Endometrial microvascular endothelial cells (primary cell): Measurements from ENCODE around the gene NUP42. TPM values are rescaled to one million over a fixed set of nuclear protein-coding genes. Genes with fewer than 3 reads are reported as not detected.
"Not testable (repeated sequence)": the region's sequence is repeated elsewhere in the genome, so short reads cannot be mapped to it uniquely, and the experiment has no call there.

Source experiments
- in situ Hi-C: cut with HindIII; loops from 2 replicates; pipeline ENCODE4 v1.10.0; 2017; ENCODE audit warnings: low sequenced_read_pairs, low pct_unique_long_range_greater_than_20kb; ENCODE audit errors: inconsistent ontology term
- total RNA-seq: library from RNA; depleted of rRNA; stranded (reverse); fragments of >200 nt; gene quantifications from one replicate; pipeline ENCODE4 v1.2.3, GENCODE V29; 2015; ENCODE audit errors: inconsistent ontology term

NUP42 gene, protein sequence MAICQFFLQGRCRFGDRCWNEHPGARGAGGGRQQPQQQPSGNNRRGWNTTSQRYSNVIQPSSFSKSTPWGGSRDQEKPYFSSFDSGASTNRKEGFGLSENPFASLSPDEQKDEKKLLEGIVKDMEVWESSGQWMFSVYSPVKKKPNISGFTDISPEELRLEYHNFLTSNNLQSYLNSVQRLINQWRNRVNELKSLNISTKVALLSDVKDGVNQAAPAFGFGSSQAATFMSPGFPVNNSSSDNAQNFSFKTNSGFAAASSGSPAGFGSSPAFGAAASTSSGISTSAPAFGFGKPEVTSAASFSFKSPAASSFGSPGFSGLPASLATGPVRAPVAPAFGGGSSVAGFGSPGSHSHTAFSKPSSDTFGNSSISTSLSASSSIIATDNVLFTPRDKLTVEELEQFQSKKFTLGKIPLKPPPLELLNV
- 48.2 TPM for total RNA-seq

DNA sequence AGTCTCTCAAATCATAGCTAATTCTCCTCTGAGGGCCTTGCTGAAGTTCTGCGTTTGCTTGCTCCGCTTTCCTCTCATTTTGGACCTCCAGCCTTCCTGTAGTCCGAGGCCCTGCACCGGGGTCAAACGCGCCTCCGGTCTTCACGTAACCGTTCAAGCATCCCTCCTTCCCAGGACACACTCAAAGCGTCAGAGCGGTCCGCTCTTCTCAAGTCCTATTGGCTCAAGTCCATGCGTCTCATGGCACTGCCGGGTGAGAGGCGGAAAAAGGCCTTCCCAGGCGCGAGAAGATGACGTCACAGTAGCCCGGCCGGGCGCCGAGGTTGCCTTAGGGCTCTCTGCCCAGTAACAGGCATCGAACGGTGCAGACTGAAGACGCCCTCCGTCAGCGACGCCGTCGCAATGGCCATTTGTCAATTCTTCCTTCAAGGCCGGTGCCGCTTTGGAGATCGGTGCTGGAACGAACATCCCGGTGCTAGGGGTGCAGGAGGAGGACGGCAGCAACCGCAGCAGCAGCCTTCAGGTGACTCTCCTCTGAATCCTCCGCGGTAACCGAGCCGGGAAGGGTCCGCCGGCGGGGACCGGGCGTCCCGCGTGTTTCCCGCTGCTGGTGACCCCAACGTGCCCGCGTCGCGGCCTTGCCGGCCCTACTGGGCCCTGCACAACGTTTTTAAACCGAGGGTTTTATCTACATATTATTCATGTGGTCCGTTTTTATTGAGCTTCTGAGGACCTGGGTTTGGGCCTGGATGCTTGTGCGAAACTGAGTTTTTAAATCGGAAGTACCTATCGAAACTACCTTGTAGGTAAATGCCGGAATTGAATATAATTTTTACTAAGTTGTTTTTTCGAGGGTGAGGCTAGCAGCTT, at the start of gene NUP42:
Gene NUP42 (plus strand): TSS at position 365 of the 870 bp plus-strand sequence. CDS start 38 bp downstream, at position 403.
- in situ Hi-C loops: no loop called here

- in situ Hi-C loops: no loop called here
Measured at GRCh38 chr7:23133797-23134196, 48.1 kb upstream of the NUP42 start.

DNA sequence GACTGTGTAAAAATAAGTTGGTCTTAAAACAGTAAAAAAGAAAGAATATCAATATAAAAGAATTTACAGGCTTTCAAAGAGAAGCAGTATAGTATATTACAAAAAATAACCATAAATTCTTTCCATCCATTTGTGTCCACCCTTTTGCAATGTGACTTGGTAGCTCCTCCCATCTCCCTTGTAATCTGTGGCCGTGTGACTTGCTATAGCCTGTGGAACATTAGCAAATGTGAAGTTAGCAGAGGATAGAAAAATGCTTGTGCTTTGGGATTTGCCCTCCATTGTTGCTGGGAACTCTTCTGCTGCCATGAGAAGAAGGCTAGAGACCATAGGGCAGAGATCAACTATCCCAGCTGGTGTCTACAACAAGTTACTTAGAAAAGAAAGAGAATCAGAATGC, 46.1 kb upstream of the NUP42 start:
- in situ Hi-C loops: no loop called here

- in situ Hi-C loops: no loop called here
Measured at GRCh38 chr7:23136216-23136615, 45.6 kb upstream of the NUP42 start.

DNA sequence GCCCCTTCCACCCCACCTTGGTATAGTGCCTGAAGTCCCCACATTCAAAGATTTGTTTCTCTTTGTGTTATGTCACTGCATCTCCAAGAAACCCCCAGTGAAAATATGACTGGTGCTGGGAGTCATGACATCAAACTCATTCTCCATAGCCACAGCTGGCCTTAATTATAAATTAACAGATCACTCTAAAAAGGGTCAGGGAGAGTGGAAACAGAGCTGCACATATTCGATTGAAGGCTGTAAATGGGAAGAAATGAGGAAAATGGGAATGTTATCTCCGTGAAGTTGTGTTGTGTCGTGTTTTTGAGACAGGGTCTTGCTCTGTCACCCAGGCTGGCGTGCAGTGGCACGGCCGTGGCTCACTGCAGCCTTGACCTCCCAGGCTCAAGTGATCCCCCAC, 24.2 kb upstream of the NUP42 start:
- in situ Hi-C loops: no loop called here

GRCh38 chr7:23158546-23158945, 23.3 kb upstream of the NUP42 start:
- in situ Hi-C loops: no loop called here

DNA sequence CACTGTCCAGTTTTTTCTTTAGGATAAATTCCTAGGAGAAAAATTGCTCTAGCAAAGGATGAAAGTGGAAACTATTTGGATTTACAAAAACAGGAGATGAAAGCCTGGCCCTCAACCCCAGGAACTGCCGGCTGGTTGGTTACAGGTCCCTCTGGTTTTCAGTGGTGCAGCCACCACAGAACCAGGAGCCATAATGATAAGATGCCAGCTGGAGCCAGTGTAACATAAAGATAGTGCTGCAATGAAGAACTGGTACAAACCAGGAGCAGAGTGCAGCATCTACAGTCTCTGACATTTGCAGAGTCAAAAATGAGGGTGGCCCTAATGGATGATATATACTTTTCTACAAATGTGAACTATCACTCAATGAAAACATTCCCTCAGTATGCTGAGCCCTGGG, 20.4 kb upstream of the NUP42 start:
- in situ Hi-C loops: no loop called here

GRCh38 chr7:23164846-23165245, 17.0 kb upstream of the NUP42 start:
- in situ Hi-C loops: no loop called here

DNA sequence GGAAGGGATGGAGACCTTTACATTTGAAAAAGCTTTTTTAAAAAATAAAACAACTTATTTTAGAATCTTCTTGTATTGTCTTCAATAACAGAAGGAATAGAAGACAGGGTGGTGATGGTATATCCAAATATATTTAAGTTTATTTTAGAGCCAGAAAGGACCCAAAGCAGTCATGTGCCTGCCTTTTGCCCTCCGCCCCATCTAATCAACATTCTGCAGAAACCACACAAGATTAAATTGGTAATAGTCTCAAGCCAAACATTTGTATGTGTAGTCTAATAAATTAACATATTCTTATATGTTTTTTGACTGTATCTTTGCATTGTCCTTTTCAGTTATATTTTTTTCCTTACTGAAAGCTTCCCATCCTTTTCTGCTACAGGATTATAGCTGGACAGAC, 16.5 kb upstream of the NUP42 start:
- in situ Hi-C loops: no loop called here

- in situ Hi-C loops: no loop called here
Measured at GRCh38 chr7:23167691-23168090, 14.2 kb upstream of the NUP42 start.

DNA sequence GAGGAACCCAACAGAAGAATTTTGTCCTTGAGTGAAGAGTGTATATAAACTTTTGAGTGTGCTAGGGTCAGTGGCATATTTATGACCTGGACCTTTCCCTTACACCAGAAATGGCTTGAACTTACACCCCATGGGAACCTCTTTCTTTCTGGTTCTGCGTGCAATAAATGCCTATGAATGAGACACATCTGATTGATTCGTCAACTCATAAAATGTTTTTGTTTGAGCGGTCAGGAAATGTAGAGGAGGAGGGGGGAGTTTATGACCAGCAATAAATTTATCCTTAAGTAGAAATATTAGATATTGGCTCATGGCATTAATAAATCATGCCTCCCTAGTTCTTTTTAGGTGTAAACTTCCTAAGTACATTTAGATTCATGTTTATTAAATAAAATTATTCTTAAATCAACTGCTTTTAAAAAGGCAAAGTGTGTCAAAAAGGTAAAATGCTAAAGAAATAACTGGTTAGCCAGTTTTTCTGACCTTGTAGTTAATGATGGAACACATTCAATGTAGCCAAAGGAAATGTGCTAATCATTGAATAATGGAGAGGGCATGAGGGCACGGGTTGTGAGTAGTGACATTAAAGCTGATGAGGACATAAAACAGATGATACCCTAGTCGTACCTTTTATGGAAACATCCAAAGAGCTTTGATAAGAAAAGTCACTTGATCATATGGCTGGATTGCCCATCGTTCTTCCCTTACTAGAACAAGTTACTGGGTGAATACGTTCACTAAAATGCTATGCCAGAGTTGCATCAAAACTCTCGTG, 13.6 kb upstream of the NUP42 start:
- in situ Hi-C loops: no loop called here

GRCh38 chr7:23175938-23176337, 5.9 kb upstream of the NUP42 start:
- in situ Hi-C loops: no loop called here

GRCh38 chr7:23183279-23184012, 1.6 kb downstream of the NUP42 start:
- in situ Hi-C loops: no loop called here

DNA sequence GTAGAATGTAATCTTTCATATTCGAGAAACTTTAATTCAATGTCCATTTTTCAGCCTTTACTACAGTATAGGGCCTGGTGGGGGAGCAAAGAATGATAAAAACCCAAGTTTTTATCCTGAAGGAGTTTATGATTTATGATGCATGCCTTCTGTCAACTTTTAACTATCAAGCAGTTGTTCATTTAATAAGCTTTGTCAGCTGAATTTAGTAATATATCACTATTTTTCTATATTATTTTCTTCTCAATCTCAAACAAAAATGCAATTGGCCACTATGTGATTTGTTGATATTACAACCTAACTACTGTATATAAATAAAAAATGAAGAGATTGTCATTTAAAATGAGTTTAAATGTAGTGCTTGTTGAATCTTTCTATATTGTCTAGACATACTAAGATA, 2.4 kb downstream of the NUP42 start:
- in situ Hi-C loops: no loop called here

DNA sequence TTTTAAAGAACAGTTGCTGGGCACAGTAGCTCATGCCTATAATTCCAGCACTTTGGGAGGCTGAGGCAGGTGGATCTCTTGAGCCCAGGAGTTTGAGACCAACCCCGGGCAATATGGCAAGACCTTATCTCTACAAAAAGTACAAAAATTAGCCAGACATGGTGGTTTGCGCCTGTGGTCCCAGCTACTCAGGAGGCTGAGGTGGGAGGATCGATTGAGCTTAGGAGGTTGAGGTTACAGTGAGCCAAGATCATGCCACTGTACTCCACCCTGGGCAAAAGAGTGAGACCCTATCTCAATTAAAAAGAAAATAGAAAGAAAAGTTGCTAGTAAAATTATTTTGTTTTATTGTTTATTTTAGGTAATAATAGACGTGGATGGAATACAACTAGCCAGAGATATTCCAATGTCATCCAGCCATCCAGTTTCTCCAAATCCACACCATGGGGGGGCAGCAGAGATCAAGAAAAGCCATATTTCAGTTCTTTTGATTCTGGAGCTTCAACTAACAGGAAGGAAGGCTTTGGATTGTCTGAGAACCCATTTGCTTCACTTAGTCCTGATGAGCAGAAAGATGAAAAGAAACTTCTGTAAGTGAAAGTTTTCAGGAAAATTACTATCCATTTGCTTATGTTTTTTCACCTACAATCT, 3.0 kb downstream of the NUP42 start:
- in situ Hi-C loops: no loop called here

GRCh38 chr7:23185980-23186379, 4.1 kb downstream of the NUP42 start:
- in situ Hi-C loops: no loop called here

DNA sequence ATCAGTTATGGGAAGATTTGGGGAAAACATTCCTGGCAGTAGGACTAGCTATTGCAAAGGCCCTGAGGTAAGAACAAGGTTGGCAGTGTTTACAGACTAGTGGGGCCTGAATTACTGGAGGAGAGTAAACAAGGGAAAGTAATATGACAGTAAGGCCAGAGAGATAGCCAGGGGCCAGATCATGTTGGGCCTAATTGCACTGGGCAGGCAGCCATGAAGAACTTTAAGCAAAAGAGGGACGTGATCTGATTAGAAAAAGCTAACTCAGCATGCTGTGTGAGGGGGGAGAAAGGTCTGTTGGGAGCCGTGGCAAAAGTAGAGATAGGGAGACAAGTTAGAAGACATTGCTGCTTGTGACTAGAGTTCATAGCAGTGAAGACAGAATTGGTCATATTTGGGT, 9.2 kb downstream of the NUP42 start:
- in situ Hi-C loops: no loop called here

DNA sequence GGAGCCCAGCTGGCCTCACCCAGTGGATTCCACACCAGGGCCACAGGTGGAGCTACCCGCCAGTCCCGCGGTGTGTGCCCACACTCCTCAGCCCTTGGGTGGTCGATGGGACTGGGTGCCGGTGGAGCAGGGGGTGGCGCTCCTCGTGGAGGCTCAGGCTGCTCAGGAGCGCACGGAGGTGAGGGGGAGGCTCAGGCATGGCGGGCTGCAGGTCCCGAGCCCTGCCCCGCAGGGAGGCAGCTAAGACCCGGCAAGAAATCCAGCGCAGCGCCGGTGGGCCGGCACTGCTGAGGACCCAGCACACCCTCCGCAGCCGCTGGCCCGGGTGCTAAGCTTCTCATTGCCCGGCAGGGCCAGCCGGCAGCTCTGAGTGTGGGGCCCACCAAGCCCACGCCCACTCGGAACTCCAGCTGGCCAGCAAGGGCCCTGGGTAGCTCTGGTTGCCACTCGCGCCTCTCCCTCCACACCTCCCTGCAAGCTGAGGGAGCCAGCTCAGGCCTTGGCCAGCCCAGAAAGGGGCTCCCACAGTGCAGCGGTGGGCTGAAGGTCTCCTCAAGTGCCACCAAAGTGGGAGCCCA, 11.9 kb downstream of the NUP42 start:
- in situ Hi-C loops: not testable (repeated sequence)
